Stimulated activated CD8-positive, alpha-beta memory T cell treated with anti-CD3 and anti-CD28 coated beads, Interleukin-7, amount 100 ng/mL, for 4 hours (primary cell): ENCODE data around the gene NRSN2.
A peak's percentile ranks its signal among the peaks of the same experiment; 100 is the strongest.
"Not testable (repeated sequence)": the region's sequence is repeated elsewhere in the genome, so short reads cannot be mapped to it uniquely, and the experiment has no call there.

ENCODE experiments used
- DNase-seq, 2 donors: peaks; one replicate each; pipeline ENCODE4 v3.0.0-alpha.2; 2020; ENCODE audit warnings: low read depth in 2 of 2

The NRSN2 gene

DNA sequence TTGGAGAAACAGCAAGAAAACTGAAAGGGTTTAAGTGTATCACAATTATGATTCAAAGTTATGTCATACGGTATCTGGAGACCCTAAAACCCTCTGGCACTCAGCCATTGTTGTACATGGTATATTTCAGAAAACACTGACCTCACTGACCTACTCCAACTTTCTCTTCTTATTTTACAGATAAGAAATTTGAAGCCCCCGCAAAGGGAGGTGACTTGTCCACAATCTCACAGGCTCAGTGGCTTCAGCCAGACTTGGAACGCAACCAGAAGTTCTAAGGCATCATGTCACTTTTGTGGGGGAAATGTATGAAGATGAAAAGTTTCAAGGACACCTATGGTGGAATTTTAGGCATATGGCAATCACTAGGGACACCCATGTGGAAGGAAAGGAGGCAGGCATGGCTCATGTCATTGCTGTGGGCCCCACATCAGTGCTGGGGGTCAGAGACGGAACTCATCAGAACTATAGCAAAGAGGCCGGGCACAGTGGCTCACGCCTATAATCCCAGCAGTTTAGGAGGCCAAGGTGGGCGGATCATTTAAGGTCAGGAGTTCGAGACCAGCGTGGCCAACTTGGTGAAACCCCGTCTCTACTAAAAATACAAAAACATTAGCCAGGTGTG lies 28.5 kb downstream of the NRSN2 start:
- no peak for DNase-seq

DNA sequence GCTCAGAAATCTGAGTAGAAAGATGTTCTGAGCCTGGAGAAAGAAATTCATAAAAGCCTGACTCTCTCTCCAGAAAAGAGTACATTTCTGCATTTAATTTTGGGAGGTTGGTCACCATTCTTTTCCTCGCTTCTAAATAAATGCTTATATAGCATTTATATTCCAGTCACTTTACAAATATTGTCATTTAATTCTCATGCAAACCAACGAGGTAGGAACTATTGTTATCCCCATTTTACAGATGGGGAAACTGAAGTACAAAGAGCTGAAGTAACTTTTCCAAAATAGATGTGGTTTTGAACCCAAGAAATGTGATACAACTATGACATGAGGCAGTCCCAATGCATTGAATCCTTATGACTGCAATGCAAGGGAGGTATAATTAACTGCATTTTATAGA lies 29.2 kb downstream of the NRSN2 start:
- DNase-seq, result no peak

DNA sequence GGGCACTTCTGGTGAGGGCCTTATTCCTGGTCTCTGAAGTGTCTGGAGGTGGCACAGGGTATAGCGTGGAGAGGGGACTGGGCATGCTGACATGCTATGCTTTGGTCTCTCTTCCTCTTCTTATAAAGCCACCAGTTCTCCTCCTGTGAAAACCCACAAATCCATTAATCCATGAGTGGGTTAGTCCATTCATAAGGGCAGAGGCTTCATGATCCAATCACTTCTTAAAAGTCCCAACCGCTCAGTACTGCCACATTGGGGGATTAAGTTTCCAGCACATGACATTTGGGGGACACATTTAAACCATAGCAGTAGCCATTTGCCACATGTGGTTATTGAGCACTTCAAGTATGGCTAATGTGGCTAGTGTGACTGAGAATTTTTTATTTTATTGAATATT lies 29.8 kb downstream of the NRSN2 start:
- DNase-seq, result no peak

DNA sequence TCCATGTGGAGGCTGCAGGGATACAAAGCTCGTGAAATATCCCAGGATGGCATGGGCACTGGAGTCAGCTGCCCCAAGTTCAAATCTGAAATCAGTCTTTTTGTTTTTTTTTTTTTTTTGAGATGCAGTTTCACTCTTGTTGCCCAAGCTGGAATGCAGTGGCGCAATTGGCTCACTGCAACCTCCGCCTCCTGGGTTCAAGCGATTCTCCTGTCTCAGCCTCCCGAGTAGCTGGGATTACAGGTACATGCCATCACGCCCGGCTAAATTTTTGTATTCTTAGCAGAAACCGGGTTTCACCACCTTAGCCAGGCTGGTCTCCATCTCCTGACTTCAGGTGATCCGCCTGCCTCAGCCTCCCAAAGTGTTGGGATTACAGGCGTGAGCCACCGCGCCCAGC lies 30.7 kb downstream of the NRSN2 start:
- DNase-seq, result not testable (repeated sequence)

DNA sequence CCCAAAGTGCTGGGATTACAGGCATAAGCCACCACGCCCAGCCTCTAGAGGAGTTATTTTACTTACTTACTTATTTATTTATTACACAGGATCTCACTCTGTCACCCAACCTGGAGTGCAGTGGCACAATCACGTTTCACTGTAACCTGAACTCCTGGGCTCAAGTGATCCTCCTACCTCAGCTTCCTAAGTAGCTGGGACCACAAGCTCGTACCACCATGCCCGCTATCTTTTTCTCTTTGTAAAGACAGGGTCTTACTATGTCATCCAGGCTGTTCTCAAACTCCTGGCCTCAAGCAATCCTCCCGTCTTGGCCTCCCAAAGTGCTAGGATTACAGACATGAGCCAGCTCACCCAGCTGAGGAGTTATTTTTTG lies 32.0 kb downstream of the NRSN2 start:
- DNase-seq, result no peak

DNA sequence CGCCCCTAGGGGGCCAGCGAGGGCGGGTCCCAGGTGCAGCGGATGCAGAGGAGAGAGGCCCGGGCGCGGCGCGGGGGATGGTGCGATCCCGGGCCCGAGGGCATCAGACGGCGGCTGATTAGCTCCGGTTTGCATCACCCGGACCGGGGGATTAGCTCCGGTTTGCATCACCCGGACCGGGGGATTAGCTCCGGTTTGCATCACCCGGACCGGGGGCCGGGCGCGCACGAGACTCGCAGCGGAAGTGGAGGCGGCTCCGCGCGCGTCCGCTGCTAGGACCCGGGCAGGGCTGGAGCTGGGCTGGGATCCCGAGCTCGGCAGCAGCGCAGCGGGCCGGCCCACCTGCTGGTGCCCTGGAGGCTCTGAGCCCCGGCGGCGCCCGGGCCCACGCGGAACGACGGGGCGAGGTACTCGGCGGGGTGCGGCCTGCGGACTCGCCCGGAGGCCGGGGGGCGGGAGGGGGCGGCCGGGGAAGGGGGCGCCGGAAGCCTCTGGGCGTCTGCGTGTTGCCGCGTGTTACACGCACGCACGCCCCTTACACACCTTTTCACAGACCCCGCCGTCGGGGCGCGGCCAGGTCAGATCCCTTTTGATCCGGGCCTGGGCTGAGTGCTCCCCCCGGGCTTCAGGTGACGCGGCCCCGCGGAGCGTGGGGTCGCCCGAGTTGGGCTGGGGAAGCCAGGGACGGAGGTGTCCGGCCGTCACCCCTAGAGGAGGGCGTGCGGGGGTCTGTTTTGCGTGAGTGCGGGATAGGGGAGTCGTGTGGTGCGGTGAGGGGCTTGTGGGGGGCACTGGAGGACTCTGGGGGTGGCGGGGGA lies 34.1 kb downstream of the NRSN2 start:
- peak; percentile 15 to 56 for DNase-seq

DNA sequence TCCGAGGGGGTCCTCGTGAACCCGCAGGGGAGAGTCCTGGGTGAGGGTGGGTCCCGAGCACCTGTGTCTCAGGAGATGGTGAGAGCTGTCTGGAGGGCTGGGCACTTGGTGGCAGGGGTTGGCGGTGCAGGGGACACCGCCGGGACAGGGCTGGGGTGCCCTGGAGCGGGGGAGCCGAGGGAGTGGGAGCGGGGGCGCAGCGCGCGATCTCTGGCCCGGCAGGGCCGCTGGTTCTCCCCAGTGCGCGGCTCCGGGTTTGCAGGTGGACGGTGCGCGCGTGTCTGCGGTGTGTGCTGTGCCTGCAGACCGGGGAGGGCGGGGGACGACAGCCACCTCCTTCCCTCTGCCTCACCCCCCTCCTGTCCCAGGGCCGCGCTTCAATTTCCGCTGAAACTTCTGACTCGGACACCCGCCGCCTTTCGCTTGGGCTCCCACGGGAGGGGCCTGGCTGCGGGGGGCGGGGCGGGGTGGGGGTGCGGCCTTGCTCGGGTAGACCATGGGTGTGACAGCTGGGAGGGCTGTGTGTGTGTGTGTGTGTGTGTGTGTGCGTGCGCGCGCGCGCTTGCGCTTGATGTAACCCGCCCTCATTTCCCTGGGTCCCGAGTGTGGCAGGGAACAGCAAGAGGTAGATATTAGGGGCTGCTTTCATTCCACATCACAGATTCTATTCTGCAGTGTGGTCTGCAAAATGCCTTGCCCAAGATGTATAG lies 34.8 kb downstream of the NRSN2 start:
- peak; percentile 60 to 72 for DNase-seq

DNA sequence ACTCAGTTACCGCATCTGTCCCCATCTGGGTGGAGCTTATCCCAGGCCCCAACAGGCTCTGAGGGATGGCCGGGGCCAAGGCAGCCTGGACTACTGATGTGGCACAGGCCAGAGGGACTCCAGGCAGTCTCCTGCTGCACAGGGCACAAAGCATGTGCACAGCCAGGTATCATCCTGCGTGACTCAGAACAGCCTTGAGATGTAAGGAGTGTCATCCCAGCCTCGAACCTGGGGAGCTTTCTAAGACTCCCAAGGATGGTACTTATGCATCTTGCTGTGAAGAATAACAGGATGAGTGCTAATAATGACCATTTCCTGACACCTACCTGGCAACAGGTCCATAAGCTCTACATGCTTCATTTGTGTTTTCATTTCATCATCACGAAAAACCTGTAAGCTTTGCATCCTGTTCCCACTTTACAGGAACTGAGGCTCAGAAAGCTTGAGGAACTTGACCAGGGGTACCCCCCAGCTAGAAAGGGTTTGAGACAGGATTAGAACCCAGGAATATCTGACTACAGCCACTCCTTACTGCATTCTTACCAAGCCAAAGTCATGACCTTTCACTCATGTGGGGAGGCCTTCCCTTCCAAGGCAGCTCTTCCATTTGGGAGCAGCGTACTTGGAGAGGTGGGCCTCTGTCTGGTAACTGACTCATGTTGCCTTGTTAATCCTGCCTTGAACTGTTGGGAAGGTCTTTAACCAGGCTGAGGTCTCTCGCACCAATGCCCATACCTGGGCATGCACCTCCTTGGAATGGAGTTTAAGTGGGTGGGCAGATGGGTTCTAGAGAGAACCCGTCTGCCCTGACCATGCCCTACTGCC lies 35.6 kb downstream of the NRSN2 start:
- DNase-seq, result no peak

DNA sequence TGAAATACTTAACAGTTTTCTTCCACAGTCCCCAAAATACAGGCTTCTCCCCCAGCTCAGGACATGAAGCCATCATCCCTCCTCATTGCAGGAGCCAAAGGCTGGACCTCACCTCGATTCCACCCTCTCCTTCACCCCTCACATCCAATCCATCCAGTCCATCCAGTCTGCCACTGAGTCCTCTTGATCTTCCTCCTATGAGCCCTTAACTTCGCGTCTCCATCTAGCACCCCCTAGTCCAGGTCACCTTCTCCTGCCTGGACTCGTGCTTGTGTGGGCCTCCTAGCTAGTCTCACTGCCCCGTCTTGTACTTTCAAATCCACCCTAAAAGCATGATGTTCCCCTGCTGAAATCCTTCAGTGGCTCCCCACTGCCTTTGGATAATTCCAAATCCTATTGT lies 37.0 kb downstream of the NRSN2 start:
- DNase-seq, result no peak

DNA sequence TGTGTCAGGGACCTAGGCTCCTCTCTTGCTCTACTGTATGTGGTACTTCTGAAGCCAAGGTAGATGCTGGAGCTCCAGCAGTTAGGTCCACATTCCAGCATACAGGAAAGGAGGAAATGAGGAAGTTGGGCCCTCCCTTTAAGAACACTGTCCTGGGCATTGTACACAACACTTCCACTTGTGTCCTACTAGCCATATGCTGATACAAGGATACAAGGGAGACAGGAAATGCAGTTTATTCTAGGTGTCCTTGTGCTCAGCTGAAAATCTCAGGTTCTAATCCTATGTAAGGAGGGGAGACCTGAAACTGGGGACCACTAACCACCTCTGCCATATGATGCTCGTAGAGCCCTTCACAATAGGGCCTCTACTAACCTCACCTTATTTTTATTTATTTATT lies 37.8 kb downstream of the NRSN2 start:
- no peak for DNase-seq

DNA sequence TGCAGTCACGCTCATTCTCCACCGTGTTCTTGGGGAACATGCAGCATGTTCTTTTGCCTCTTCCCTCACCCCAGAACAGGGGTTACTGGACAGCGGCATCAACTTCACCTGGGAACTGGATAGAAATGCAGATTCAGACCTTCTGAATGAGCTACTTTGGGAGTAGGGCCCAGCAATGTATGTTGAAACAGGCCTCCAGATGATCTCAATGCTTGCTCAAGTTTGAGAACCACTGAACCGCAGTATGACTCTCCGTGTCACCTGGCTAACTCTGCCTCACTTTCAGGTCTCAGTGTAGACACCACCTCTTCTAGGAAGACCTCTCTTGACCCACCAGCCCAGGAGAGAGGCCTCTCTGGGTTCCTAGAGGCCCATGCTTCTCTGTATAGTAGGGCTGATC lies 38.5 kb downstream of the NRSN2 start:
- DNase-seq, result no peak

DNA sequence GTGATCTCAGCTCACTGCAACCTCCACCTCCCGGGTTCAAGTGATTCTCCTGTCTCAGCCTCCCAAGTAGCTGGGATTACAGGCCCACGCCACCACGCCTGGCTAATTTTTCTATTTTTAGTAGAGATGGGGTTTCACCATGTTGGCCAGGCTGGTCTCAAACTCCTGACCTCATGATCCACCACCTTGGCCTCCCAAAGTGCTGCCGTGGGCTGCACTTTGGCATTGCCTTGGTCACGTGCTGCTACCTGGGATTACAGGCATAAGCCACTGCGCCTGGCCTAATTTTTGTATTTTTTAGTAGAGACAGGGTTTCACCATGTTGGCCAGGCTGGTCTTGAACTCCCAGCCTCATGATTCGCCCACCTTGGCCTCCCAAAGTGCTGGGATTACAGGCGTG lies 39.7 kb downstream of the NRSN2 start:
- DNase-seq, result not testable (repeated sequence)

DNA sequence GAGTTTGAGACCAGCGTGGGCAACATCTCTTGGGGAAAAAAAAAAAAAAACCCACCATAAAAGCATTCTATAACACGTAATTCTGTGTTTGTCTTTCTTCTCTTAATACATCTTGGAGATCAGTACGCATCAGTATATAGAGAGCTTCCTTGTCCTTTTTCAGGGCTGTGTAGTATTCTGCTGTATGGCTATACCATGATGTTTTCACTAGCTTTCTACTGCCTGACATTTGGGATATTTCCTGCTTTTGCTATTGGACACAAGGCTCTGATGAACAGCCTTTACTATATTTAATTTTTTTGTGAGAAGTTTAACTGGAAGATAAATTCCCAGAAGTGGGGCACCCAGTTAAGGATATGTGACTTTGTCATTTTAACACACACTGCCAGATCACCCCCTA lies 40.6 kb downstream of the NRSN2 start:
- DNase-seq, result no peak

DNA sequence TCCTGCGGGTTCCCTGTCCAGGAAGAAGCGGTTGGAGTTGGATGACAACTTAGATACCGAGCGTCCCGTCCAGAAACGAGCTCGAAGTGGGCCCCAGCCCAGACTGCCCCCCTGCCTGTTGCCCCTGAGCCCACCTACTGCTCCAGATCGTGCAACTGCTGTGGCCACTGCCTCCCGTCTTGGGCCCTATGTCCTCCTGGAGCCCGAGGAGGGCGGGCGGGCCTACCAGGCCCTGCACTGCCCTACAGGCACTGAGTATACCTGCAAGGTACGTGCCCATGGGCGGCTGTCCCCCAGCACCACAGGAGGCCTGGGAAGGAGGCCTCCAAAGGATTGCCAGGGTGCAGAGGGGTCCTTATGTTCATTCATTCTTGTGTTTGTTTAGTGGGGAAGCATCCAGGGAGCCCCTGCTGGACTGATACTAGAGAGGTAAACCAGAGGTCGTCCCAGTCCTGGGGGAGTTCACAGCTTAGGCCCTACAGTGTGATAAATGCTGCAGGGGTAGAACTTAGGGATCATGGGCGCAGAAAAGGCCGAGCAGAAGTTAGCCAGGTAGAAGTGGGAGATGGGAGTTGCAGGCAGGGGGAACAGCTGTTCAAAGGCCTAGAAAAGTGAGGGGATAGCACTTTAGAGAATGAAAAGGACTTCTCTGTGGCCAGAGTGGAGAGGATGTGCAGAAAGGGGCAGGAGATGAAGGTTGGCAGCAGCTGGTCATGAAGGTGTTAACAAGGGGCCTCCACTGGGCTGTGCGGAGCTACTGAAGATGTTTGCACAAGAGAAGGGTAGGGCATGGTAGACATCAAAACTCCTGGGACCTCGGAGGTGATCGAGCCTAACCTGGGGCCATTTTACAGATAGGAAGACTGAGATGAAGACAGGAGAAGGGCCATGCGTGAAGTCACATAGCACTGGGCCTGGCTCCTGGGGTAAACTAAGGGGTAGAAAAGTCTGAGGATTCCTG lies 41.4 kb downstream of the NRSN2 start:
- no peak for DNase-seq

DNA sequence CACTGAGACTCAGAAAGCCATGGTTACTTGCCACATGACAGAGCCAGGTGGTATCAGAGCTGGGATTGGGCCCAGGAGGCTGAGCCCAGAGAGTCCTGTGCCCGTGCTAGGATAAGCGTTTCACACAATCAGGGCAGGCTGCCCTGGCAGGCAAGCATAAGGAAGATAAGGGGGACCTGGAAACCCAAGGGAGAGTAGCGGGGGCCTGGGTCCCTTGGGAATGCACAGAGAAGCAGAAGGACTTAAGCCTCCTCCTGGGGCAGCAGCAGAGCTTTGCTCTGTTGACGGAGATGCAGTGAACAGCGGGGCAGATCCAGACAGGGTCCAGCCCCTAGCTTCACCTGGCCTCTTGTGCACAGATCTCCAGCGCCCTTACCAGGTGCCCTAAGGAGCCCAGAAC lies 42.3 kb downstream of the NRSN2 start:
- DNase-seq, result no peak

DNA sequence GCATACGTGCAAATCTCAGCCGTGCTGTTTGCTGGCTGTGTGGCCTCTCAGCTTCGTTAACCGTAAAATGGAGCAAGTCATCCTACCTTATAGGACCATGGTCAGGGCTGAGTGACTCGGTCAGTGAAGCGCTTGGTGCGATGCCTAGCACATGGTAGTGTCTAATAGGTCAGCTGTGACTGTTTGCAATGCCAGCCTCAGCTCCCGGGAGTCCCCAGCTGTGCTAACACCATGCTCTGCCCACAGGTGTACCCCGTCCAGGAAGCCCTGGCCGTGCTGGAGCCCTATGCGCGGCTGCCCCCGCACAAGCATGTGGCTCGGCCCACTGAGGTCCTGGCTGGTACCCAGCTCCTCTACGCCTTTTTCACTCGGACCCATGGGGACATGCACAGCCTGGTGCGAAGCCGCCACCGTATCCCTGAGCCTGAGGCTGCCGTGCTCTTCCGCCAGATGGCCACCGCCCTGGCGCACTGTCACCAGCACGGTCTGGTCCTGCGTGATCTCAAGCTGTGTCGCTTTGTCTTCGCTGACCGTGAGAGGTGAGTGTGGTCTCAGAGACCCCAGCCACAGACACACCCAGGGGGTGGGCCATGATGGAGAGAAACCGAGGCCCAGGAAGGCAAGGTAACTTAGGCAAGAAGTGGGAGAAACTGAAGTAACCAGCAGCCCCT lies 44.3 kb downstream of the NRSN2 start:
- no peak for DNase-seq

DNA sequence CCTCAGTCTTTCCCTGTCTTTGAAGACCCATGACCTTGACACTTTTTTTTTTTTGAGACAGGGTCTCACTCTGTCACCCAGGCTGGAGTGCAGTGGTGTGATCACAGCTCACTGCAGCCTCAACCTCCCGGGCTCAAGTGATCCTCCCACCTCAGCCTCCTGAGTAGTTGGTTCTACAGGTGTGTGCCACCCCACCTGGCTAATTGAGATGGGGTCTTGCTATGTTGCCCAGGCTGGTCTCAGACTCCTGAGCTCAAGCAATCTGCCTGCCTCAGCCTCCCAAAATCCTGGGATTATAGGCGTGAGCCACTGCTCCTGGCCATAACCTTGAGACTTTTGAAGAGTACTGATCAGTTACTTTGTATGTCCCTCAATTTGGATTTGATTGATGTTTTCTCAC lies 46.4 kb downstream of the NRSN2 start:
- not testable (repeated sequence) for DNase-seq

DNA sequence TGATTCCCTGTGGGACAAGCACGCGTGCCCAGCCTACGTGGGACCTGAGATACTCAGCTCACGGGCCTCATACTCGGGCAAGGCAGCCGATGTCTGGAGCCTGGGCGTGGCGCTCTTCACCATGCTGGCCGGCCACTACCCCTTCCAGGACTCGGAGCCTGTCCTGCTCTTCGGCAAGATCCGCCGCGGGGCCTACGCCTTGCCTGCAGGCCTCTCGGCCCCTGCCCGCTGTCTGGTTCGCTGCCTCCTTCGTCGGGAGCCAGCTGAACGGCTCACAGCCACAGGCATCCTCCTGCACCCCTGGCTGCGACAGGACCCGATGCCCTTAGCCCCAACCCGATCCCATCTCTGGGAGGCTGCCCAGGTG lies 49.3 kb downstream of the NRSN2 start:
- DNase-seq, result no peak

DNA sequence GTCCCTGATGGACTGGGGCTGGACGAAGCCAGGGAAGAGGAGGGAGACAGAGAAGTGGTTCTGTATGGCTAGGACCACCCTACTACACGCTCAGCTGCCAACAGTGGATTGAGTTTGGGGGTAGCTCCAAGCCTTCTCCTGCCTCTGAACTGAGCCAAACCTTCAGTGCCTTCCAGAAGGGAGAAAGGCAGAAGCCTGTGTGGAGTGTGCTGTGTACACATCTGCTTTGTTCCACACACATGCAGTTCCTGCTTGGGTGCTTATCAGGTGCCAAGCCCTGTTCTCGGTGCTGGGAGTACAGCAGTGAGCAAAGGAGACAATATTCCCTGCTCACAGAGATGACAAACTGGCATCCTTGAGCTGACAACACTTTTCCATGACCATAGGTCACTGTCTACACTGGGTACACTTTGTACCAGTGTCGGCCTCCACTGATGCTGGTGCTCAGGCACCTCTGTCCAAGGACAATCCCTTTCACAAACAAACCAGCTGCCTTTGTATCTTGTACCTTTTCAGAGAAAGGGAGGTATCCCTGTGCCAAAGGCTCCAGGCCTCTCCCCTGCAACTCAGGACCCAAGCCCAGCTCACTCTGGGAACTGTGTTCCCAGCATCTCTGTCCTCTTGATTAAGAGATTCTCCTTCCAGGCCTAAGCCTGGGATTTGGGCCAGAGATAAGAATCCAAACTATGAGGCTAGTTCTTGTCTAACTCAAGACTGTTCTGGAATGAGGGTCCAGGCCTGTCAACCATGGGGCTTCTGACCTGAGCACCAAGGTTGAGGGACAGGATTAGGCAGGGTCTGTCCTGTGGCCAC lies 49.9 kb downstream of the NRSN2 start:
- no peak for DNase-seq
